ENCODE measurements around the gene IRX2. TPM values are rescaled to one million over a fixed set of nuclear protein-coding genes. Genes with fewer than 3 reads are reported as not detected.

The IRX2 gene
- total and polyA plus RNA-seq, 2 of the 8 experiments (the other 6 are each of a cell fraction or from before 2014, with no cell fraction given), result 23.4 to 40.4 TPM

- TF ChIP-seq EGR1 (IDR thresholded peaks at IDR 0.05; ENCODE audit: borderline replicate concordance, low read depth, low read length), result no peak
Measured at GRCh38 chr5:2739360-2740050, 12.0 kb downstream of the IRX2 start (continued).
